Measurements from ENCODE around the gene KDF1.

KDF1 gene

GRCh38 chr1:26959722-26960624, at the start of gene KDF1:
Gene KDF1, minus strand, starts transcription at chr1:26960468. Its CDS starts 8,088 bp downstream, at chr1:26952380.
- DNase-seq: peak; percentile 28 to 45

GRCh38 chr1:27009601-27010197, 49.4 kb upstream of the KDF1 start:
- no peak for DNase-seq

- no peak for DNase-seq
These were observed 47.8 kb upstream of the KDF1 start for GRCh38 chr1:27007909-27008582.

- no peak for DNase-seq
These were observed 46.4 kb upstream of the KDF1 start for GRCh38 chr1:27006683-27007082.

- no peak for DNase-seq
These were observed 45.6 kb upstream of the KDF1 start for GRCh38 chr1:27005648-27006496.

GRCh38 chr1:27005166-27005530, 44.9 kb upstream of the KDF1 start:
- no peak for DNase-seq

GRCh38 chr1:27004471-27005165, 44.4 kb upstream of the KDF1 start:
- DNase-seq: no peak

GRCh38 chr1:27003745-27004470, 43.6 kb upstream of the KDF1 start:
- no peak for DNase-seq

GRCh38 chr1:27001570-27002360, 41.5 kb upstream of the KDF1 start:
- no peak for DNase-seq

- DNase-seq: no peak
These were observed 40.7 kb upstream of the KDF1 start for GRCh38 chr1:27000817-27001460.

- no peak for DNase-seq
These were observed 40.0 kb upstream of the KDF1 start for GRCh38 chr1:27000090-27000816.

- DNase-seq: no peak
These were observed 39.2 kb upstream of the KDF1 start for GRCh38 chr1:26999440-26999987.

GRCh38 chr1:26998429-26999300, 38.4 kb upstream of the KDF1 start:
- no peak for DNase-seq

GRCh38 chr1:26996665-26997064, 36.4 kb upstream of the KDF1 start:
- DNase-seq: no peak

GRCh38 chr1:26996024-26996423, 35.8 kb upstream of the KDF1 start:
- DNase-seq: no peak

- no peak for DNase-seq
These were observed 34.7 kb upstream of the KDF1 start for GRCh38 chr1:26994787-26995517.
